ENCODE results near the gene CEMIP. TPM values are rescaled to one million over a fixed set of nuclear protein-coding genes. Genes with fewer than 3 reads are reported as not detected.

CEMIP gene
- total RNA-seq, 2 donors from 2014 or later = 1.6 TPM; not detected in 1

- 87 to 95% methylated on average over 10 of the region's 10 CpGs for WGBS, 2 donors
- intact Hi-C loops (cut with DNase I) = no loop called here
- Histone ChIP-seq H3K27ac (no peak overlapping the region), H3K36me3 (replicated peaks in 1 of 2; ENCODE audit: insufficient read depth in 1 of 2, low read depth in 2 of 2) (no peaks in the 10 kb centered on the region), H3K9me3 (no peaks in the 10 kb centered on the region), H3K27me3 (no peaks in the 10 kb centered on the region), H3K4me3 (no peak overlapping the region), H3K4me1 (no peaks in the 10 kb centered on the region)
- TF ChIP-seq POLR2A (IDR thresholded peaks at IDR 0.05) = no peak
- TF ChIP-seq CTCF (IDR thresholded peaks at IDR 0.05) = no peak
- DNase-seq (no peak), ATAC-seq (no peak)
Observed at GRCh38 chr15:80902298-80902801, 123.2 kb downstream of the CEMIP start.

GRCh38 chr15:80904998-80905397 lies 125.8 kb downstream of the CEMIP start:
- Histone ChIP-seq H3K9me3 (peaks cover 0 to 6% (median 0%) of the 10 kb centered on the region in 3 donors), H3K4me1 (no peaks in the 10 kb centered on the region), H3K4me3 (no peak overlapping the region), H3K27me3 (no peaks in the 10 kb centered on the region), H3K27ac (no peak overlapping the region), H3K36me3 (replicated peaks in 1 of 2; ENCODE audit: insufficient read depth in 1 of 2, low read depth in 2 of 2) (no peaks in the 10 kb centered on the region)
- no peak for TF ChIP-seq CTCF (IDR thresholded peaks at IDR 0.05)
- TF ChIP-seq POLR2A (IDR thresholded peaks at IDR 0.05) = no peak
- intact Hi-C loops (cut with DNase I) = no loop called here
- DNase-seq (no peak), ATAC-seq (no peak)
- 84 to 86% methylated on average over 5 of the region's 5 CpGs for WGBS, 2 donors

GRCh38 chr15:80906159-80906766 lies 127.1 kb downstream of the CEMIP start:
- intact Hi-C loops (cut with DNase I) = no loop called here
- Histone ChIP-seq H3K27ac (no peak overlapping the region), H3K4me1 (no peaks in the 10 kb centered on the region), H3K36me3 (replicated peaks in 1 of 2; ENCODE audit: insufficient read depth in 1 of 2, low read depth in 2 of 2) (no peaks in the 10 kb centered on the region), H3K9me3 (peaks cover 0 to 6% (median 0%) of the 10 kb centered on the region in 3 donors), H3K4me3 (no peak overlapping the region), H3K27me3 (no peaks in the 10 kb centered on the region)
- 89 to 90% methylated on average over 11 of the region's 11 CpGs for WGBS, 2 donors
- DNase-seq = no peak
- no peak for ATAC-seq
- no peak for TF ChIP-seq CTCF (IDR thresholded peaks at IDR 0.05)
- TF ChIP-seq POLR2A (IDR thresholded peaks at IDR 0.05) = no peak

GRCh38 chr15:80911821-80912220 lies 132.7 kb downstream of the CEMIP start:
- intact Hi-C loops (cut with DNase I) = no loop called here
- WGBS, 2 donors = 95 to 100% methylated on average over 1 of the region's 1 CpG
- ATAC-seq = no peak

More at GRCh38 chr15:80911821-80912220, 132.7 kb downstream of the CEMIP start:
- no peak overlapping the region for H3K4me3 ChIP-seq
- no peaks in the 10 kb centered on the region for H3K4me1 ChIP-seq
- H3K9me3 ChIP-seq = peaks cover 0 to 6% (median 0%) of the 10 kb centered on the region in 3 donors
- H3K36me3 ChIP-seq (replicated peaks in 1 of 2; ENCODE audit: insufficient read depth in 1 of 2, low read depth in 2 of 2) = no peaks in the 10 kb centered on the region
- H3K27ac ChIP-seq = no peak overlapping the region
- no peak for DNase-seq
- TF ChIP-seq CTCF (IDR thresholded peaks at IDR 0.05) = no peak
- TF ChIP-seq POLR2A (IDR thresholded peaks at IDR 0.05) = no peak
- no peaks in the 10 kb centered on the region for H3K27me3 ChIP-seq
